WI38 (cell line): Measurements from ENCODE around the gene DBNDD1.

Experiments
- H3K4me3 ChIP-seq: 2 replicates; pipeline ENCODE4 v1.5.1; 2011; ENCODE audit warnings: low read depth, mild to moderate bottlenecking, control low read depth, low read length
- TF ChIP-seq, protein P1 (sequence below): IDR thresholded peaks from 2 replicates; pipeline ENCODE4 v1.5.1; 2012; ENCODE audit warnings: low read depth, mild to moderate bottlenecking, control low read depth, low read length

Gene DBNDD1

GRCh38 chr16:89957216-89957785 lies 62.0 kb downstream of the DBNDD1 start:
- no peak overlapping the region for H3K4me3 ChIP-seq

GRCh38 chr16:89956505-89957215 lies 62.6 kb downstream of the DBNDD1 start:
- no peak overlapping the region for H3K4me3 ChIP-seq
- TF ChIP-seq, protein P1, sequence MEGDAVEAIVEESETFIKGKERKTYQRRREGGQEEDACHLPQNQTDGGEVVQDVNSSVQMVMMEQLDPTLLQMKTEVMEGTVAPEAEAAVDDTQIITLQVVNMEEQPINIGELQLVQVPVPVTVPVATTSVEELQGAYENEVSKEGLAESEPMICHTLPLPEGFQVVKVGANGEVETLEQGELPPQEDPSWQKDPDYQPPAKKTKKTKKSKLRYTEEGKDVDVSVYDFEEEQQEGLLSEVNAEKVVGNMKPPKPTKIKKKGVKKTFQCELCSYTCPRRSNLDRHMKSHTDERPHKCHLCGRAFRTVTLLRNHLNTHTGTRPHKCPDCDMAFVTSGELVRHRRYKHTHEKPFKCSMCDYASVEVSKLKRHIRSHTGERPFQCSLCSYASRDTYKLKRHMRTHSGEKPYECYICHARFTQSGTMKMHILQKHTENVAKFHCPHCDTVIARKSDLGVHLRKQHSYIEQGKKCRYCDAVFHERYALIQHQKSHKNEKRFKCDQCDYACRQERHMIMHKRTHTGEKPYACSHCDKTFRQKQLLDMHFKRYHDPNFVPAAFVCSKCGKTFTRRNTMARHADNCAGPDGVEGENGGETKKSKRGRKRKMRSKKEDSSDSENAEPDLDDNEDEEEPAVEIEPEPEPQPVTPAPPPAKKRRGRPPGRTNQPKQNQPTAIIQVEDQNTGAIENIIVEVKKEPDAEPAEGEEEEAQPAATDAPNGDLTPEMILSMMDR, result no peak

More at GRCh38 chr16:89957216-89957785, 62.0 kb downstream of the DBNDD1 start:
- TF ChIP-seq, protein P1, result no peak

- no peak overlapping the region for H3K4me3 ChIP-seq
- TF ChIP-seq, protein P1, result no peak
These were observed 64.1 kb downstream of the DBNDD1 start for GRCh38 chr16:89955001-89955685.
